Measurements from ENCODE around the gene SMAGP. TPM values are rescaled to one million over a fixed set of nuclear protein-coding genes. Genes with fewer than 3 reads are reported as not detected.
"Not testable (repeated sequence)": the region's sequence is repeated elsewhere in the genome, so short reads cannot be mapped to it uniquely, and the experiment has no call there.

SMAGP gene
- total RNA-seq, 3 donors from 2014 or later = 5.8 to 16.1 (median 15.5) TPM

GRCh38 chr12:51269174-51270066 is 795 bp downstream of the SMAGP start:
- Histone ChIP-seq H3K27ac (peak overlapping the region; percentile 87 to 89), H3K4me1 (no peaks in the 10 kb centered on the region), H3K27me3 (no peaks in the 10 kb centered on the region), H3K9me3 (no peaks in the 10 kb centered on the region), H3K36me3 (no peaks in the 10 kb centered on the region), H3K4me3 (peak overlapping the region; percentile 66 to 90 (median 79))
- peak in 2 of 3 donors; percentile 38 to 61 for TF ChIP-seq CTCF (IDR thresholded peaks at IDR 0.05)
- TF ChIP-seq POLR2A (IDR thresholded peaks at IDR 0.05) = no peak
- intact Hi-C loops (cut with DNase I; ENCODE audit: low total_unique reads) = loop anchor here (5.0 kb wide), 1 partner anchor 73 kb away; no protein-coding TSS in a partner anchor
- peak in 1 of 2 donors; percentile 44 for DNase-seq (ENCODE audit: low spot score in 2 of 2)

- no peaks in the 10 kb centered on the region for H3K4me1 ChIP-seq
These were observed 5.2 kb downstream of the SMAGP start for GRCh38 chr12:51265024-51265423.

GRCh38 chr12:51264297-51264696 is 5.9 kb downstream of the SMAGP start:
- no peaks in the 10 kb centered on the region for H3K36me3 ChIP-seq
- no peak overlapping the region for H3K4me3 ChIP-seq
- H3K27me3 ChIP-seq = no peaks in the 10 kb centered on the region
- no peak for DNase-seq (ENCODE audit: low spot score in 2 of 2)
- H3K4me1 ChIP-seq = no peaks in the 10 kb centered on the region
- TF ChIP-seq POLR2A (IDR thresholded peaks at IDR 0.05) (no peak), CTCF (IDR thresholded peaks at IDR 0.05) (no peak), POLR2AphosphoS5 (IDR thresholded peaks at IDR 0.05) (no peak)
- no peak overlapping the region for H3K27ac ChIP-seq
- H3K9me3 ChIP-seq = no peaks in the 10 kb centered on the region
- intact Hi-C loops (cut with DNase I; ENCODE audit: low total_unique reads) = no loop called here

More at GRCh38 chr12:51265024-51265423, 5.2 kb downstream of the SMAGP start:
- H3K27ac ChIP-seq = no peak overlapping the region
- TF ChIP-seq POLR2AphosphoS5 (IDR thresholded peaks at IDR 0.05) = no peak
- H3K4me3 ChIP-seq = no peak overlapping the region
- no peaks in the 10 kb centered on the region for H3K9me3 ChIP-seq
- no peaks in the 10 kb centered on the region for H3K36me3 ChIP-seq
- H3K27me3 ChIP-seq = no peaks in the 10 kb centered on the region
- intact Hi-C loops (cut with DNase I; ENCODE audit: low total_unique reads) = no loop called here
- no peak for DNase-seq (ENCODE audit: low spot score in 2 of 2)

GRCh38 chr12:51263341-51263740 is 6.9 kb downstream of the SMAGP start:
- DNase-seq (ENCODE audit: low spot score in 2 of 2) = no peak
- no peaks in the 10 kb centered on the region for H3K4me1 ChIP-seq
- H3K27me3 ChIP-seq = no peaks in the 10 kb centered on the region
- TF ChIP-seq POLR2A (IDR thresholded peaks at IDR 0.05) (no peak), CTCF (IDR thresholded peaks at IDR 0.05) (no peak), POLR2AphosphoS5 (IDR thresholded peaks at IDR 0.05) (no peak)
- intact Hi-C loops (cut with DNase I; ENCODE audit: low total_unique reads) = no loop called here
- no peaks in the 10 kb centered on the region for H3K9me3 ChIP-seq
- no peak overlapping the region for H3K4me3 ChIP-seq
- no peaks in the 10 kb centered on the region for H3K36me3 ChIP-seq
- no peak overlapping the region for H3K27ac ChIP-seq

- Histone ChIP-seq H3K27ac (no peak overlapping the region), H3K9me3 (no peaks in the 10 kb centered on the region), H3K27me3 (no peaks in the 10 kb centered on the region), H3K4me1 (no peaks in the 10 kb centered on the region), H3K4me3 (no peak overlapping the region), H3K36me3 (no peaks in the 10 kb centered on the region)
- intact Hi-C loops (cut with DNase I; ENCODE audit: low total_unique reads) = no loop called here
- DNase-seq (ENCODE audit: low spot score in 2 of 2) = no peak
- TF ChIP-seq POLR2AphosphoS5 (IDR thresholded peaks at IDR 0.05) (no peak), POLR2A (IDR thresholded peaks at IDR 0.05) (no peak), CTCF (IDR thresholded peaks at IDR 0.05) (peak in 1 of 3 donors; percentile 39)
These were observed 7.4 kb downstream of the SMAGP start for GRCh38 chr12:51262758-51263177.

GRCh38 chr12:51259600-51259999 is 10.6 kb downstream of the SMAGP start:
- H3K27ac ChIP-seq; intact Hi-C loops (cut with DNase I; ENCODE audit: low total_unique reads); H3K27me3 ChIP-seq; DNase-seq (ENCODE audit: low spot score in 2 of 2); H3K36me3 ChIP-seq; H3K9me3 ChIP-seq; H3K4me1 ChIP-seq; H3K4me3 ChIP-seq: not testable (repeated sequence)
